GM12878 (cell line): ENCODE data around the gene MOG. TPM values are rescaled to one million over a fixed set of nuclear protein-coding genes. Genes with fewer than 3 reads are reported as not detected.

Source experiments
- ATAC-seq: fragments of 200-7000 bp; cut with Tn5 transposase; 3 replicates; pipeline ENCODE4 v1.9.1; 2020; ENCODE audit warnings: mild to moderate bottlenecking, moderate library complexity
- BruUV-seq: library from RNA; stranded (reverse); fragments of 400-500 nt; replicated peaks from 2 replicates; lab custom pipeline; 2021; lab: Mats Ljungman, UMichigan
- CTCF ChIA-PET: fragments of 300-600 bp; sonication (Branson Sonifier 250); formaldehyde crosslinking; extraction: SDS; loops from one replicate; lab custom pipeline; 2021; ENCODE audit warnings: inconsistent platforms; lab: Yijun Ruan, JAX
- POLR2A ChIA-PET: fragments of 350-600 bp; formaldehyde crosslinking; extraction: SDS; loops from one replicate; lab custom pipeline; 2021; ENCODE audit warnings: inconsistent platforms; lab: Charles Lee
- RAD21 ChIA-PET: fragments of 300-600 bp; sonication (Branson Sonifier 250); formaldehyde crosslinking; loops from one replicate; lab custom pipeline; 2023; ENCODE audit warnings: antibody characterized with exemption; ENCODE audit not compliant: unreplicated experiment; lab: Charles Lee
- SMC1A ChIA-PET: fragments of 300-600 bp; sonication (Branson Sonifier 250); formaldehyde crosslinking; loops from one replicate; lab custom pipeline; 2023; ENCODE audit not compliant: unreplicated experiment, uncharacterized antibody; lab: Charles Lee
- DNase-seq: peaks from one replicate; pipeline ENCODE4 v3.0.0-alpha.2; 2011; ENCODE audit warnings: low read depth, low spot score
- FAIRE-seq: peaks from 3 replicates; lab custom pipeline; 2011; peaks lifted over from hg19 to GRCh38; lab: Jason Lieb, UNC
- H2AFZ ChIP-seq: 2 replicates; pipeline ENCODE4 v1.6.0; 2011; ENCODE audit warnings: low read depth, low read length, control low read depth; ENCODE audit not compliant: control insufficient read depth
- H3K27ac ChIP-seq: 2 replicates; pipeline ENCODE4 v1.5.1; 2011; ENCODE audit warnings: control low read depth; ENCODE audit not compliant: control insufficient read depth, insufficient read depth
- H3K27me3 ChIP-seq, 2 experiments: replicated peaks in 1 of 2; 2 replicates each; pipeline versions ENCODE4 v1.6.0 to v1.6.1; 2011; ENCODE audit warnings: low read length in 1 of 2; ENCODE audit not compliant: control insufficient read depth in 2 of 2, insufficient read depth in 2 of 2
- H3K36me3 ChIP-seq, 2 experiments: 2 replicates each; pipeline ENCODE4 v1.5.1; 2011; ENCODE audit warnings: low read length in 1 of 2; ENCODE audit not compliant: control insufficient read depth in 2 of 2, insufficient read depth in 2 of 2
- H3K4me1 ChIP-seq: 2 replicates; pipeline ENCODE4 v1.6.1; 2011; ENCODE audit warnings: mild to moderate bottlenecking, low read length, moderate library complexity, mixed read lengths; ENCODE audit not compliant: control insufficient read depth, insufficient read depth
- H3K4me2 ChIP-seq: 2 replicates; pipeline ENCODE4 v1.6.0; 2011; ENCODE audit warnings: control low read depth; ENCODE audit not compliant: control insufficient read depth, insufficient read depth
- H3K4me3 ChIP-seq: fragments of 200-600 bp; sonication (generic); 2 replicates; pipeline ENCODE4 v1.5.1; 2016
- H3K79me2 ChIP-seq: 2 replicates; pipeline ENCODE4 v1.6.0; 2011; ENCODE audit warnings: low read length; ENCODE audit not compliant: control insufficient read depth, insufficient read depth
- H3K9ac ChIP-seq: 2 replicates; pipeline ENCODE4 v1.8.0; 2011; ENCODE audit warnings: low read length, control low read depth, mixed read lengths; ENCODE audit not compliant: control insufficient read depth, insufficient read depth
- H3K9me3 ChIP-seq: replicated peaks from 3 replicates; pipeline ENCODE4 v1.5.1; 2011; ENCODE audit warnings: mild to moderate bottlenecking, low read length; ENCODE audit not compliant: control insufficient read depth, insufficient read depth
- H4K20me1 ChIP-seq: 2 replicates; pipeline ENCODE4 v1.6.0; 2011; ENCODE audit not compliant: control insufficient read depth, insufficient read depth
- BHLHE40 ChIP-seq, 2 experiments: fragments of 450-650 bp in 1 of 2; IDR thresholded peaks; 2 replicates each; pipeline ENCODE4 v1.6.1; 2011 to 2017; ENCODE audit warnings: low read depth in 2 of 2, borderline replicate concordance in 1 of 2, improper control_type of control experiment in 1 of 2, low read length in 1 of 2, mild to moderate bottlenecking in 1 of 2
- FOS ChIP-seq: IDR thresholded peaks from 3 replicates; pipeline ENCODE4 v1.6.1; 2011; ENCODE audit warnings: borderline replicate concordance; ENCODE audit not compliant: insufficient read length; ENCODE audit errors: extremely low read depth
- IKZF1 ChIP-seq: fragments of 450-650 bp; conservative IDR thresholded peaks from 2 replicates; pipeline ENCODE4 v1.6.1; 2017; ENCODE audit warnings: antibody characterized with exemption, mild to moderate bottlenecking
- POU2F2 ChIP-seq: IDR thresholded peaks from 3 replicates; pipeline ENCODE4 v1.6.1; 2011; ENCODE audit warnings: low read depth, mild to moderate bottlenecking, low read length, borderline replicate concordance
- RUNX3 ChIP-seq: IDR thresholded peaks from 2 replicates; pipeline ENCODE4 v1.6.1; 2012; ENCODE audit warnings: low read length, inconsistent platforms
- WGBS: methylation state at CpG from one replicate; pipeline ENCODE4 v1.1.6; 2016; ENCODE audit warnings: low lambda C conversion rate; ENCODE audit not compliant: insufficient replicate concordance, insufficient coverage; ENCODE audit errors: missing lambda C conversion rate; 5-methylcytosine and 5-hydroxymethylcytosine counted together
- in situ Hi-C: fragments of 300-500 bp; cut with MboI; formaldehyde crosslinking; loops from 9 replicates; pipeline ENCODE4 v1.14.3; 2018; ENCODE audit warnings: mixed read lengths
- intact Hi-C: fragments of 100-400 bp; cut with micrococcal nuclease; formaldehyde crosslinking; loops from one replicate; pipeline ENCODE4 v1.14.2; 2022; ENCODE audit not compliant: unreplicated experiment
- polyA plus RNA-seq, 11 experiments: library from polyadenylated mRNA; depleted of rRNA in 4 of 11; unstranded in 6 of 11; stranded (reverse) in 5 of 11; fragments of >200 nt; fragmentation: Nextera tagmentation in 4 of 11; fragmentation: Illumina TruSeq in 1 of 11; extraction: Ambion mirVana in 4 of 11; extraction: Trizol in 1 of 11; gene quantifications; 1 replicate in 1 of 11; 2 replicates in 10 of 11; pipeline versions ENCODE4 v1.2.1 to v1.2.3, GENCODE V29; 2011 to 2016; ENCODE audit warnings: inconsistent platforms in 2 of 11, missing spikeins in 2 of 11, low read depth in 1 of 11
- total RNA-seq, 4 experiments: library from RNA; depleted of rRNA in 3 of 4; stranded (reverse); fragments of >200 nt in 3 of 4; fragmentation: Illumina TruSeq in 1 of 4; extraction: Trizol in 1 of 4; gene quantifications; 2 replicates each; pipeline versions ENCODE4 v1.2.1 to v1.2.3, GENCODE V29; 2013 to 2021
- TF ChIP-seq, protein P1 (sequence below): fragments of 450-650 bp; IDR thresholded peaks from 2 replicates; pipeline ENCODE4 v1.6.1; 2017; ENCODE audit warnings: mild to moderate bottlenecking, moderate library complexity
- TF ChIP-seq, protein P2 (sequence below): IDR thresholded peaks from 2 replicates; pipeline ENCODE4 v1.6.1; 2011; ENCODE audit warnings: borderline replicate concordance, low read depth, mild to moderate bottlenecking, moderate library complexity, mixed read lengths, low read length; ENCODE audit not compliant: insufficient read depth; ENCODE audit errors: extremely low read length

The MOG gene
- total and polyA plus RNA-seq, 10 of the 15 experiments (the other 5 are each of a cell fraction or from before 2014, with no cell fraction given) = not detected

DNA sequence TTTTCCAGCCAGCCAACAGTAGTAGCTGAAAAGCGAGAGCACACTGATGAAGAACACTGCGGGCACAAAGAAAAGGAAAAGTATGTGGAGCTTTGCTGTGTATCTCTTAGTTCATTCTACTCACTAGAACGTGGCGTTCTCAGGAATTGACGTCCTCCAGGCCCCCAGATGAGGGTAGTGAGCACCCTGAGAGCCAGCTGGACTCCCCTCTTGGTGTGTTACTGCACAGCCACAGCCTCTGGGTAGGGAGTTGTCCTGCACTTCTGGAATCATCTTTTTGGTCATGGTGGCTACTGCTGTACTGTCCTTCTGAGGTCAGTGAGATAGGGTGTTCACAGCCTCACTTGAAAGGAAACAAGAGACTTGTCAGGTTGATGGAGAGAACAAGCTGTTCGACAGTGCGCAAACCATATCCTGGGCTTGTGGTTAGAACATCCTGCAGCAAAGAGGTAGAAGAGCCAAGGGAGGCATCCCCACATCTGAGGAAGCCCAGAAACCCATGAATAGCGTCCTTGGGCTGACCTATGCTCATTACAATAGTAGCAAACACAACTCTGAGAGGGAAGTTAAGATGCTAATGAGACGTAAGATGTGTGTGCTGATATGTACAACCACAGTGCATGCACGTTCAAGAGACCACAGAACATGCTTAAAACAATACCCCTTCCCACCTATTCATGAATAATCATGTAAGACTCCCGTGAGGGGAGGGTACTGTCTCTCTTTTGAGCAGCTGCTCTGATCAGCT, 51.7 kb downstream of the MOG start:
- Histone ChIP-seq H3K36me3 (no peaks in the 10 kb centered on the region), H3K27me3 (no peaks in the 10 kb centered on the region), H3K9me3 (no peaks in the 10 kb centered on the region; the same call in 2 of the 3 replicates), H3K4me2 (peak overlapping the region; percentile 68), H3K79me2 (no peaks in the 10 kb centered on the region), H3K27ac (no peak overlapping the region), H3K9ac (no peak overlapping the region), H4K20me1 (no peaks in the 10 kb centered on the region), H3K4me3 (no peak overlapping the region), H3K4me1 (peaks cover 11% of the 10 kb centered on the region; the same call in 1 of the 2 replicates), H2AFZ (peak overlapping the region; percentile 24; the same call in 1 of the 2 replicates)
- SMC1A ChIA-PET = interaction anchor here (0.8 to 2.1 kb wide), 9 partner anchors 11 to 127 kb away, joined by 3 to 9 read pairs (median 4); no protein-coding TSS in a partner anchor
- peak; percentile 87 for ATAC-seq
- DNase-seq = peak; percentile 43
- RAD21 ChIA-PET = interaction anchor here (1.1 to 2.4 kb wide), 4 partner anchors 10 to 55 kb away, joined by 3 to 7 read pairs (median 6); no protein-coding TSS in a partner anchor
- POLR2A ChIA-PET = interaction anchor here (1.0 to 1.2 kb wide), 4 partner anchors 14 to 50 kb away, joined by 3 to 6 read pairs (median 3); no protein-coding TSS in a partner anchor
- WGBS = 19% methylated on average over 11 of the region's 11 CpGs
- in situ Hi-C loops = no loop called here
- intact Hi-C loops = no loop called here
- CTCF ChIA-PET = interaction anchor here (0.7 to 2.6 kb wide), 17 partner anchors 10 to 258 kb away, joined by 3 to 12 read pairs (median 5); no protein-coding TSS in a partner anchor
- peak; percentile 87 to 95 for TF ChIP-seq BHLHE40 (IDR thresholded peaks at IDR 0.05; ENCODE audit: borderline replicate concordance in 1 of 2, low read depth in 2 of 2, low read length in 1 of 2)
- TF ChIP-seq RUNX3 = peak; percentile 61
- TF ChIP-seq FOS = no peak
- 0 out of 2 replicates have a peak, but pooled peaks have one; percentile 11 for TF ChIP-seq IKZF1
- TF ChIP-seq, protein P1, sequence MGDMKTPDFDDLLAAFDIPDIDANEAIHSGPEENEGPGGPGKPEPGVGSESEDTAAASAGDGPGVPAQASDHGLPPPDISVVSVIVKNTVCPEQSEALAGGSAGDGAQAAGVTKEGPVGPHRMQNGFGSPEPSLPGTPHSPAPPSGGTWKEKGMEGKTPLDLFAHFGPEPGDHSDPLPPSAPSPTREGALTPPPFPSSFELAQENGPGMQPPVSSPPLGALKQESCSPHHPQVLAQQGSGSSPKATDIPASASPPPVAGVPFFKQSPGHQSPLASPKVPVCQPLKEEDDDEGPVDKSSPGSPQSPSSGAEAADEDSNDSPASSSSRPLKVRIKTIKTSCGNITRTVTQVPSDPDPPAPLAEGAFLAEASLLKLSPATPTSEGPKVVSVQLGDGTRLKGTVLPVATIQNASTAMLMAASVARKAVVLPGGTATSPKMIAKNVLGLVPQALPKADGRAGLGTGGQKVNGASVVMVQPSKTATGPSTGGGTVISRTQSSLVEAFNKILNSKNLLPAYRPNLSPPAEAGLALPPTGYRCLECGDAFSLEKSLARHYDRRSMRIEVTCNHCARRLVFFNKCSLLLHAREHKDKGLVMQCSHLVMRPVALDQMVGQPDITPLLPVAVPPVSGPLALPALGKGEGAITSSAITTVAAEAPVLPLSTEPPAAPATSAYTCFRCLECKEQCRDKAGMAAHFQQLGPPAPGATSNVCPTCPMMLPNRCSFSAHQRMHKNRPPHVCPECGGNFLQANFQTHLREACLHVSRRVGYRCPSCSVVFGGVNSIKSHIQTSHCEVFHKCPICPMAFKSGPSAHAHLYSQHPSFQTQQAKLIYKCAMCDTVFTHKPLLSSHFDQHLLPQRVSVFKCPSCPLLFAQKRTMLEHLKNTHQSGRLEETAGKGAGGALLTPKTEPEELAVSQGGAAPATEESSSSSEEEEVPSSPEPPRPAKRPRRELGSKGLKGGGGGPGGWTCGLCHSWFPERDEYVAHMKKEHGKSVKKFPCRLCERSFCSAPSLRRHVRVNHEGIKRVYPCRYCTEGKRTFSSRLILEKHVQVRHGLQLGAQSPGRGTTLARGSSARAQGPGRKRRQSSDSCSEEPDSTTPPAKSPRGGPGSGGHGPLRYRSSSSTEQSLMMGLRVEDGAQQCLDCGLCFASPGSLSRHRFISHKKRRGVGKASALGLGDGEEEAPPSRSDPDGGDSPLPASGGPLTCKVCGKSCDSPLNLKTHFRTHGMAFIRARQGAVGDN = no peak
- TF ChIP-seq, protein P2, sequence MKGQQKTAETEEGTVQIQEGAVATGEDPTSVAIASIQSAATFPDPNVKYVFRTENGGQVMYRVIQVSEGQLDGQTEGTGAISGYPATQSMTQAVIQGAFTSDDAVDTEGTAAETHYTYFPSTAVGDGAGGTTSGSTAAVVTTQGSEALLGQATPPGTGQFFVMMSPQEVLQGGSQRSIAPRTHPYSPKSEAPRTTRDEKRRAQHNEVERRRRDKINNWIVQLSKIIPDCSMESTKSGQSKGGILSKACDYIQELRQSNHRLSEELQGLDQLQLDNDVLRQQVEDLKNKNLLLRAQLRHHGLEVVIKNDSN = no peak
- TF ChIP-seq POU2F2 = peak; percentile 30; the same call in 1 of the 3 replicates
- peak; percentile 31 for FAIRE-seq
- BruUV-seq = no TSS peak
